ENCODE data around the gene IFNAR1.

DNA sequence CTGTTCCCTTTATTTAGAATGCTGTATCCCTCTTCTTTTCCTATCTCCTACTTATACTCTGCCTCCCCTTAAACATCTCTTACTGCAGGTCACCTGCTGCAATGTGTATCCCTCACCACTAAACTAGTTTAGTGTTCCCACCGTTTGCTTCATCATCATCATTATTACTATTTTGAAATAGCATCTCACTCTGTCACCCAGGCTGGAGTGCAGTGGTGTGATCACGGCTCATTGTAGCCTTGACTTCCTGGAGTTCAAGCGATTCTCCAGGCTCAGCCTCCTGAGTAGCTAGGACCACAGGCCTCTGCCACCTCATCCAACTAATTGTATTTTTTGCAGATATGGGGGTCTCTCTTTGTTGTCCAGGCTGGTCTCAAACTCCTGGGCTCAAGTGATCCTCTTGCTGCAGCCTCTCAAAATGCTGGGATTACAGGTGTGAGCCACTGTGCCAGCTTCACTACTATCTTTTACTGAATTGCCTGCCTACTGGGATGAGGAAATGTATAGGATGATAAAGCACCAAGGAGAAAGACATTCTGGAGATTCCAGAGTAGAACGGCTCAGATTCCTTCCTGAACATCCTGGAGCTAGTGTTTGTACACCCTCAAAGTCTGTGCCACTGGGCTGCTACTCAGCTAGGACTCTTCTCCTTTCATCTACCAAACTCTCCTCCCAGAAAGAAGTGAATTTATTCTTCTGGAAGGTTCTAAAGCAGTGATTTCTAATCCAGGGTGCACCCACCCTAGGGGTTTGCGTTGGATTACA lies 8.6 kb upstream of the IFNAR1 start:
- TF ChIP-seq CTCF (conservative IDR thresholded peaks at IDR 0.05) (no peak), ZFX (IDR thresholded peaks at IDR 0.05) (no peak)

All from C4-2B (cell line).